Adrenal gland (tissue), 12 donors: ENCODE measurements around the gene PTPRN2. TPM values are rescaled to one million over a fixed set of nuclear protein-coding genes. Genes with fewer than 3 reads are reported as not detected.

Experiments used
- DNase-seq, 7 donors: peaks; one replicate each; pipeline ENCODE4 v3.0.0-alpha.2; 2019 to 2020
- H3K27ac ChIP-seq, 5 donors: fragments of 200-600 bp; sonication (generic) in 4 of 5; 1 replicate in 3 of 5; 2 replicates in 2 of 5; pipeline versions ENCODE4 v1.5.1 to v1.8.0; 2016 to 2020; ENCODE audit warnings: mild to moderate bottlenecking in 1 of 5
- H3K27me3 ChIP-seq: fragments of 200-600 bp; 2 replicates; pipeline ENCODE4 v1.8.0; 2021
- H3K36me3 ChIP-seq, 2 donors: fragments of 200-600 bp; replicated peaks in 1 of 2; 1 replicate in 1 of 2; 2 replicates in 1 of 2; pipeline versions ENCODE4 v1.5.1 to v1.8.0; 2018 to 2022
- H3K4me1 ChIP-seq, 2 donors: fragments of 200-600 bp; replicated peaks in 1 of 2; 1 replicate in 1 of 2; 2 replicates in 1 of 2; pipeline versions ENCODE4 v1.5.1 to v1.8.0; 2018 to 2021
- H3K4me3 ChIP-seq, 4 donors: fragments of 200-600 bp; sonication (generic) in 3 of 4; one replicate each; pipeline ENCODE4 v1.5.1; 2016 to 2018
- H3K9me3 ChIP-seq, 3 donors: fragments of 200-600 bp; sonication (generic) in 1 of 3; replicated peaks in 1 of 3; 1 replicate in 2 of 3; 2 replicates in 1 of 3; pipeline versions ENCODE4 v1.5.1 to v1.8.0; 2016 to 2021
- POLR2A ChIP-seq, 2 donors: fragments of 450-650 bp; IDR thresholded peaks; one replicate each; pipeline ENCODE4 v1.6.1; 2017; ENCODE audit warnings: antibody characterized with exemption in 2 of 2, mild to moderate bottlenecking in 2 of 2, moderate library complexity in 1 of 2
- WGBS, 4 donors: extraction: QIAGEN DNeasy Blood & Tissue Kit in 2 of 4; methylation state at CpG; one replicate each; pipeline versions ENCODE4 v1.1.5 to v1.1.7; 2013 to 2017; 5-methylcytosine and 5-hydroxymethylcytosine counted together
- intact Hi-C, 2 donors: fragments of 100-400 bp; cut with DNase I; formaldehyde crosslinking; loops; one replicate each; pipeline versions ENCODE4 v1.14.1 to v1.15.0; 2022 to 2023
- polyA plus RNA-seq, 3 donors: library from polyadenylated mRNA; stranded (reverse); fragments of 200-250 nt in 2 of 3; fragments of 350-450 nt in 1 of 3; fragmentation: Illumina TruSeq in 1 of 3; extraction: RNeasy Lipid Tissue Mini Kit (QIAGEN cat#74804) in 1 of 3; gene quantifications; one replicate each; pipeline ENCODE4 v1.2.3, GENCODE V29; 2013 to 2014
- total RNA-seq, 9 donors: library from RNA; depleted of rRNA in 4 of 9; stranded (reverse); fragments of >200 nt in 4 of 9; fragments of 120-200 nt in 1 of 9; fragmentation: NEBNext Ultra II Directional in 1 of 9; extraction: Animal tissue kit (Norgen Biotek cat#: 25700) in 1 of 9; gene quantifications; one replicate each; pipeline versions ENCODE4 v1.1.0 to v1.2.4, GENCODE V29; 2013 to 2023
- TF ChIP-seq, protein P1 (sequence below), 6 experiments: fragments of 450-650 bp in 4 of 6; fragments of 200-600 bp in 2 of 6; sonication (generic) in 1 of 6; IDR thresholded peaks; 1 replicate in 5 of 6; 2 replicates in 1 of 6; pipeline versions ENCODE4 v1.5.1 to v1.8.0; 2016 to 2021; ENCODE audit warnings: antibody characterized with exemption in 6 of 6, mild to moderate bottlenecking in 2 of 6, moderate library complexity in 1 of 6
- donor health status: healthy with polysubstance abuse.
- donor health status: Bipolar disorder and iron deficiency.
- donor health status: DM: yes; HTN: yes; CAD: no.
- donor health status: DM: no; HTN: no; CAD: no.
- donor health status: DM: no; HTN: no; CAD: no.
- donor health status: DM: yes; HTN: yes; CAD: no.

Gene PTPRN2
- total and polyA plus RNA-seq, 12 donors = 2.2 to 16.2 (median 3.4) TPM

DNA sequence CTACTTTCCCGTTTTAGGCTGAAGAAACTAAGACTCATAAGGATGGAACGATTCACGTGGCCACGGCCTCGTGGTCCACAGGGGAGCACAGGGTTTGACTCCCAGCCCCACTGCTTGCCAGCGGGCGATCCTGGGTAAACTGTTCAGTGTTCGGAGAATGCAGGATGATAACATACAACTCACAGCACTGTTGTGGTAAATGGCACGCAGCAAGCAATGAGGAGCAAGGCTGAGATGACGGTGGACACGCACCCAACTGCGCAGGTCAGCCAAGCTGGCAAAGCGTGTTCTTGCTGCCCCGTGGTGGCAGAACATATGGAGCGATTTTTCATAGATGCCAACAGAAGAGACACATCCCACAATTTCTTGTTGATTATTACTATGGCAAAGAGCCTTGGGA lies 978.1 kb downstream of the PTPRN2 start:
- no peaks in the 10 kb centered on the region for H3K27me3 ChIP-seq
- H3K27ac ChIP-seq = no peak overlapping the region
- no peak overlapping the region for H3K4me3 ChIP-seq
- TF ChIP-seq POLR2A (IDR thresholded peaks at IDR 0.05) = no peak
- TF ChIP-seq, protein P1, sequence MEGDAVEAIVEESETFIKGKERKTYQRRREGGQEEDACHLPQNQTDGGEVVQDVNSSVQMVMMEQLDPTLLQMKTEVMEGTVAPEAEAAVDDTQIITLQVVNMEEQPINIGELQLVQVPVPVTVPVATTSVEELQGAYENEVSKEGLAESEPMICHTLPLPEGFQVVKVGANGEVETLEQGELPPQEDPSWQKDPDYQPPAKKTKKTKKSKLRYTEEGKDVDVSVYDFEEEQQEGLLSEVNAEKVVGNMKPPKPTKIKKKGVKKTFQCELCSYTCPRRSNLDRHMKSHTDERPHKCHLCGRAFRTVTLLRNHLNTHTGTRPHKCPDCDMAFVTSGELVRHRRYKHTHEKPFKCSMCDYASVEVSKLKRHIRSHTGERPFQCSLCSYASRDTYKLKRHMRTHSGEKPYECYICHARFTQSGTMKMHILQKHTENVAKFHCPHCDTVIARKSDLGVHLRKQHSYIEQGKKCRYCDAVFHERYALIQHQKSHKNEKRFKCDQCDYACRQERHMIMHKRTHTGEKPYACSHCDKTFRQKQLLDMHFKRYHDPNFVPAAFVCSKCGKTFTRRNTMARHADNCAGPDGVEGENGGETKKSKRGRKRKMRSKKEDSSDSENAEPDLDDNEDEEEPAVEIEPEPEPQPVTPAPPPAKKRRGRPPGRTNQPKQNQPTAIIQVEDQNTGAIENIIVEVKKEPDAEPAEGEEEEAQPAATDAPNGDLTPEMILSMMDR (IDR thresholded peaks at IDR 0.05) = no peak
- no peak for DNase-seq
- no peaks in the 10 kb centered on the region for H3K36me3 ChIP-seq
- H3K4me1 ChIP-seq = peaks cover 0 to 4% of the 10 kb centered on the region in 2 donors
- intact Hi-C loops = no loop called here
- 92 to 95% (median 93%) methylated on average over 14 to 15 of the region's 15 CpGs for WGBS, 4 donors
- no peaks in the 10 kb centered on the region for H3K9me3 ChIP-seq

- no peaks in the 10 kb centered on the region for H3K27me3 ChIP-seq
- no peak overlapping the region for H3K27ac ChIP-seq
- no peaks in the 10 kb centered on the region for H3K36me3 ChIP-seq
- 70 to 83% (median 78%) methylated on average over 3 to 10 of the region's 10 CpGs for WGBS, 4 donors
- no peak for DNase-seq
- H3K9me3 ChIP-seq = no peaks in the 10 kb centered on the region
- H3K4me1 ChIP-seq = no peaks in the 10 kb centered on the region
- intact Hi-C loops = no loop called here
- no peak overlapping the region for H3K4me3 ChIP-seq
- TF ChIP-seq, protein P1 (IDR thresholded peaks at IDR 0.05) = no peak
- no peak for TF ChIP-seq POLR2A (IDR thresholded peaks at IDR 0.05)
These were observed 980.4 kb downstream of the PTPRN2 start for GRCh38 chr7:157607218-157607617.

GRCh38 chr7:157606140-157606539 lies 981.5 kb downstream of the PTPRN2 start:
- no peaks in the 10 kb centered on the region for H3K36me3 ChIP-seq
- TF ChIP-seq, protein P1 (IDR thresholded peaks at IDR 0.05) = no peak
- TF ChIP-seq POLR2A (IDR thresholded peaks at IDR 0.05) = no peak
- H3K4me3 ChIP-seq = no peak overlapping the region
- 51 to 69% (median 65%) methylated on average over 5 to 9 of the region's 9 CpGs for WGBS, 4 donors
- H3K27me3 ChIP-seq = no peaks in the 10 kb centered on the region
- no peak for DNase-seq
- no peak overlapping the region for H3K27ac ChIP-seq
- intact Hi-C loops = no loop called here
- no peaks in the 10 kb centered on the region for H3K4me1 ChIP-seq
- H3K9me3 ChIP-seq = no peaks in the 10 kb centered on the region

GRCh38 chr7:157605638-157606037 lies 982.0 kb downstream of the PTPRN2 start:
- H3K4me1 ChIP-seq = no peaks in the 10 kb centered on the region
- no peak for TF ChIP-seq POLR2A (IDR thresholded peaks at IDR 0.05)
- TF ChIP-seq, protein P1 (IDR thresholded peaks at IDR 0.05) = no peak
- H3K4me3 ChIP-seq = no peak overlapping the region
- no peak for DNase-seq
- no peak overlapping the region for H3K27ac ChIP-seq
- intact Hi-C loops = no loop called here
- 79 to 90% (median 86%) methylated on average over 2 to 3 of the region's 3 CpGs for WGBS, 4 donors
- H3K9me3 ChIP-seq = no peaks in the 10 kb centered on the region
- H3K27me3 ChIP-seq = no peaks in the 10 kb centered on the region
- H3K36me3 ChIP-seq = no peaks in the 10 kb centered on the region
